GM12801 (cell line): ENCODE measurements around the gene YPEL1.

Experiments used
- TF ChIP-seq, protein P1 (sequence below): IDR thresholded peaks from one replicate; pipeline ENCODE4 v1.5.1; 2011; ENCODE audit warnings: control low read depth; ENCODE audit not compliant: insufficient read length; ENCODE audit errors: extremely low read depth

The YPEL1 gene

DNA sequence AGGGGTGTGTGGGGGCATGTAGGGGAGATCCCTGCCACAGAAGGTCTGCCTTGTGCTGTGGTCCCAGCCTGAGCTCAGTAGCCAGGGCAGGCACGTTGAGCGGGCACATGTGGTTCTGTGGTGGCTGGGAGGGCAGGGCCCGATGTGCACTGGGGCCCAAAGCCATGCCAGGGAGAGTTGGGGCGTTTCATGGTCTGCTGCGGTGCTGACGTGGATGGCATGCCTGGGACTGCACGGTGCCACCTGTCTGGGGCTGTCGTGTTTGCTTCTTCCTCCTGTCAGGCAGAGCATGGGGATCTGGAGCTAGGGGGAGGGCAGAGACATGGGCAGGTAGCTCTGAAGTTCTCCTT is 50.5 kb downstream of the YPEL1 start:
- TF ChIP-seq, protein P1, sequence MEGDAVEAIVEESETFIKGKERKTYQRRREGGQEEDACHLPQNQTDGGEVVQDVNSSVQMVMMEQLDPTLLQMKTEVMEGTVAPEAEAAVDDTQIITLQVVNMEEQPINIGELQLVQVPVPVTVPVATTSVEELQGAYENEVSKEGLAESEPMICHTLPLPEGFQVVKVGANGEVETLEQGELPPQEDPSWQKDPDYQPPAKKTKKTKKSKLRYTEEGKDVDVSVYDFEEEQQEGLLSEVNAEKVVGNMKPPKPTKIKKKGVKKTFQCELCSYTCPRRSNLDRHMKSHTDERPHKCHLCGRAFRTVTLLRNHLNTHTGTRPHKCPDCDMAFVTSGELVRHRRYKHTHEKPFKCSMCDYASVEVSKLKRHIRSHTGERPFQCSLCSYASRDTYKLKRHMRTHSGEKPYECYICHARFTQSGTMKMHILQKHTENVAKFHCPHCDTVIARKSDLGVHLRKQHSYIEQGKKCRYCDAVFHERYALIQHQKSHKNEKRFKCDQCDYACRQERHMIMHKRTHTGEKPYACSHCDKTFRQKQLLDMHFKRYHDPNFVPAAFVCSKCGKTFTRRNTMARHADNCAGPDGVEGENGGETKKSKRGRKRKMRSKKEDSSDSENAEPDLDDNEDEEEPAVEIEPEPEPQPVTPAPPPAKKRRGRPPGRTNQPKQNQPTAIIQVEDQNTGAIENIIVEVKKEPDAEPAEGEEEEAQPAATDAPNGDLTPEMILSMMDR = no peak

- TF ChIP-seq, protein P1 = no peak
These were observed 51.0 kb downstream of the YPEL1 start for GRCh38 chr22:21684492-21685163.

DNA sequence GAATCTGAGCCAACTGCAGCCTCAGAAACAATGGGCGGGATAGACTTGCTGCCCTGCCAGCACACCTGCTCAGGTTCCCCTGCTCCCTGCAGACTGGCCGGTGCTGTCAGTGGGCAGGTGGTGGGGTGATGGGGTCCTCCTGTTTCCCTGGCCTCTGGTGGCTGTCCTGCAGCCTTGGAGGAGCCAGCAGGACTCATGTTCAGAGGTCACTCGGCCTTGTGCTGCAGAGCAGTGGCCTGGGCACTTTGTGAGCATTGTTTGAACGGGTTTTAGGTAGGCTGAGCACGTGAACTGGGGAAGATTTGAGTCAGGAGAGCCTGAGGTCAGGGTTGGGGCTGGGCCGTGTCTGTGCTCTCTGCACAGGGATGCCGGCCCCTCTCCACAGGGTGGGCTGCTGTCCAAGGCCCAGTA is 52.2 kb downstream of the YPEL1 start:
- TF ChIP-seq, protein P1 = no peak

GRCh38 chr22:21682385-21683175 is 53.0 kb downstream of the YPEL1 start:
- TF ChIP-seq, protein P1 = no peak

DNA sequence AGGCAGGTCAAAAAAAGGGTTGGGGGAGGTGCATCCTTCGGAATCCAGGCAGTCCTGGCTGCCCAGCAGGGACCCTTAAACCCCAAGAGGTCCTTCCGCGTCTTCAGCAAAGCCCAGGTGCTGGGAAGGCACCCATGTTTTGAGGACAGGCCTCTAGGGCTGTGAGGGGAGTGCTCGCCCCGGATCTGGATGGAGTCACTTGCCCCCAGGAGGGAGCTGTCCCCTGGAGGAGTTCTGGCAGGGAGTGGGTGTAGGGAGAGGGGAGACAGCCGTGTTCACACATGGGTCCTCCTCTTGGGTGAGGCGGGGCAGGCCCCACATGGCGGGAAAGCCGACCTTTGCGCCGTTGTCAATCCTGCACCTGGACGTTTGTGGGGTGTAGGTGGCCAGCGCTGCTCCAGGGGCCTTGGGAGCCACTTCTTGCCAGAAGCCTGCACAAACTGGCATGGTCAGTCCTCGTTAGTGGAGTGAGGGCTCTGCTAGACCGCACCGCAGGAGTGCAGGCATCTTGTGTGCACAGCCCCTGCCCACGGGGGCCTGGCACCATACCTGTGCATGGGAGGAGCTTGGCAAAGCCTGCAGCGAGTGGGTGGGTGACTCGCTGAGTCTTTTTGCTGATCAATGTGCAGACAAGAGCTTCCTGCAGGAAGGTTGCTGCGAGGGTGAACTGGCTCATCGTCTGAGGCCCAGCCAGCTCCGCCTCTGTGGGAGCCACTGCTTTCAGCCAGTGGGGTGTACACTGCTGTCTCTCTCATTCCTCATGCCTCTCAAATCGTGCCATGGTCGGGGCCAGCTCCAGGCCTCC is 53.8 kb downstream of the YPEL1 start:
- TF ChIP-seq, protein P1 = no peak

GRCh38 chr22:21680830-21681565 is 54.6 kb downstream of the YPEL1 start:
- TF ChIP-seq, protein P1 = no peak
